SW480 (cell line): ENCODE measurements around the gene ESYT3.
"Not testable (repeated sequence)": the region's sequence is repeated elsewhere in the genome, so short reads cannot be mapped to it uniquely, and the experiment has no call there.

Experiments used
- DNase-seq: peaks from one replicate; pipeline ENCODE4 v3.0.0-alpha.2; 2016; ENCODE audit warnings: low spot score

The ESYT3 gene

DNA sequence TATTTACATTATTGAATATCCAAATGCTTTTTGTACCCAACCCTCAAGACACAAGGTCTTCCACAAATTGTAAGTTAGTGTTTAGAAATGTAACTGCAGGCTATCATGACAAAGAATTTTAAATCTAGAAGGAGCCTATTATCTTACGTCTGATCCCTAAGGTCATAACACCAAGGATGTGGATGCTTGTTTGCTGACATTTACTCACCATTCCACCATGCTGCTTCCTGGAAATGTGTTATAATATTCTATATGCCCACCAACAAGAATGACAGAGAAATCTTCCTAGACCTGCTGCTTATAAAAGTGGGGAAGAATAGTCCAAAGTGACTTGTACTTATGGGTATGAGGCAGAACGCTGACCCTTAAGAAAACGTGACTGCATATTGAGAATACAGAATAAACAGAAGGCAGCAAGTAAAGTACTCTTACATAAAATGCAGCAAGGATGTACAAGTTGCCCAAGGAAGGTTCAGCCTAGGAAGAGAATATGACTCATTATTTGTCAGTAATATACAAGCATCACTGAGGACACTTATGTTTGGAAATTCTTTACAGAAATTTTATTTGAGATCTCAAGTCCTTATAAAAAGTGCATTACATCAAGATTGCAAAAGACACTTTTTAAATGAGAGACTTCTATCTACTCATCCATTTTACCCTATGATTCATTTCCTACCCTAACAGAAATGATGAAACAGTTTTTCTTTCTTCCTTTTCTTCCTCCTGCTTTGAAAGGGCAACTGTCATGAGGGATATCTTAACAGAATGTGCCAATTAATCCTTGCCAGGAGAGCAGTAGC, 59.6 kb downstream of the ESYT3 start:
- no peak for DNase-seq

- DNase-seq, result no peak
Measured at GRCh38 chr3:138494607-138494929, 60.2 kb downstream of the ESYT3 start.

DNA sequence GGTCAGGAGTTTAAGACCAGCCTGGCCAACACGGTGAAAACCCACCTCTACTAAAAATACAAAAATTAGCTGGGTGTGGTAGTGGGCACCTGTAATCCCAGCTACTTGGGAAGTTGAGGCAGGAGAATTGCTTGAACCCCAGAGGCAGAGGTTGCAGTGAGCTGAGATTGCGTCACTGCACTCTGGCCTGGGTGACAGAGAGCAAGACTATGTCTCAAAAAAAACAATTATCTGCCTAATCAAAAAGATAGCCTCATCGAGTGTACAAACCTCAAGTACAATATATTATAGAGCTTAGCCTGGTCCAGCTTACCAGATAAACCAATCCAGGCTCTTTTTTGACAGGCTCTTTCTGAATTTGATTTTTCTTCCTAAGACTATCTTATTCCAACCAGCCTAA, 61.2 kb downstream of the ESYT3 start:
- DNase-seq, result not testable (repeated sequence)

GRCh38 chr3:138496436-138496835, 62.0 kb downstream of the ESYT3 start:
- DNase-seq, result no peak

GRCh38 chr3:138497021-138497420, 62.6 kb downstream of the ESYT3 start:
- no peak for DNase-seq

GRCh38 chr3:138497851-138498250, 63.4 kb downstream of the ESYT3 start:
- no peak for DNase-seq

DNA sequence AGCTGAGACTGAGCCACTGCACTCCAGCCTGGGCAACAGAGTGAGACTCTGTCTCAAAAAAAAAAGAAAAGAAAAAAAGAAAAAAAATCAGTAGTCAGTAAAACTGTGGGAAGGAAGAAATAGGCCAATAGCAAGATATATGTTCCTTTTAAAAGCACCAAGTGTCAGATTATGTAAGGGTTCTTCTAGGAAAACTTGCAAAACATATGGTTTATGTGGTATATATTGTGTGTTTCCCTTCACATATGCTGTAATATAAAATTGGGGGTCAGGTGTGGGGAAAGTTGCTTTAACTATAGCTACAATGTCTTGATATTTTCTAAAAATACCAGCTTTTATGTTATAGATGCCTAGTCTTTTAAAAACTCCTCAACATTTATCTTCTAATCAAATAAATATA, 64.6 kb downstream of the ESYT3 start:
- no peak for DNase-seq

GRCh38 chr3:138507524-138507923, 73.1 kb downstream of the ESYT3 start:
- no peak for DNase-seq

- no peak for DNase-seq
Measured at GRCh38 chr3:138509586-138509985, 75.2 kb downstream of the ESYT3 start.

- no peak for DNase-seq
Measured at GRCh38 chr3:138511945-138512344, 77.5 kb downstream of the ESYT3 start.

DNA sequence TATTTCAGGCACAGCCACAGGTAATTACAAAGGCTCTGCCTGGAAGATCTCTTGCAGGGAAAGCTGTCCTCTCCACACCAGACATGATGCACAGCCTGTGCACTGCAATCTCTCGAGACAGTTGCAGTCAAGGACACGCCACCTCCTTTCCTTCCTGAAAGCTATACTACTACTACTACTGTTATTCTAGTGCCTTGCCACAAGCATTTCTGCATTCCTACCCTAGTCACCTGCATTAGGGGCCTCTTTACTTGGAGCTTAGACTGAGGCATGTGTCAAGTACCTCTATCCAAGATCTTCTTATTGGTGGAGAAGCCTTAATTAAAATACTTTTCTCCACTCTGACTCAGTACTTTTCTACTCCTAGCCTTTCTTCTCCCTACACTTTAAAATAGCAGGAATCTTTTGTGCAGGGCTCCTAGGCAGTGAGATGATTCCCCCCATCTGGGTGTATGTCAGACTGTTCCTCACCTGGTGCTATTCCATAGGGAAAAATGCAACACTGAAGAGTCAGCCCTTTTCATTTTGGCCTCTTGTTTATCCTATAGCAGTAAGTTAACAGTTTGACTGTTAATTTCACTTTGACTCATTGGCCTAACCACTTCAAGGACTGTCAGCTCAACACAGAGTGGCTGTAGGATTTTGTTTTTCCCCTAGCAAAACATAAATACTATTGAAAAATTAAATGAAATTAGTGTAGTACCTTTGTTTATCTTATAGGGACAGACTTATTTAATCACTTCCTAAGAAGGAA, 78.9 kb downstream of the ESYT3 start:
- DNase-seq, result no peak

GRCh38 chr3:138521445-138521844, 87.0 kb downstream of the ESYT3 start:
- DNase-seq, result not testable (repeated sequence)
